Panc1 (cell line): ENCODE measurements around the gene RXYLT1. TPM values are rescaled to one million over a fixed set of nuclear protein-coding genes. Genes with fewer than 3 reads are reported as not detected.

ENCODE experiments used
- ATAC-seq: fragments of 200-7000 bp; cut with Tn5 transposase; 2 replicates; pipeline ENCODE4 v1.9.1; 2020; ENCODE audit warnings: mild to moderate bottlenecking, moderate library complexity
- BruUV-seq: library from RNA; stranded (reverse); fragments of 400-500 nt; replicated peaks from 2 replicates; lab custom pipeline; 2021; lab: Mats Ljungman, UMichigan
- CTCF ChIA-PET: fragments of 300-600 bp; sonication (Branson Sonifier 250); formaldehyde crosslinking; loops from one replicate; lab custom pipeline; 2022; ENCODE audit warnings: antibody characterized with exemption; lab: Charles Lee
- POLR2A ChIA-PET: fragments of 300-600 bp; sonication (Branson Sonifier 250); formaldehyde crosslinking; loops from one replicate; lab custom pipeline; 2022; ENCODE audit warnings: antibody characterized with exemption; lab: Charles Lee
- DNase-seq: peaks from one replicate; pipeline ENCODE4 v3.0.0-alpha.2; 2010; ENCODE audit warnings: low read depth, low spot score
- H3K27ac ChIP-seq: 2 replicates; pipeline ENCODE4 v1.5.1; 2011; ENCODE audit warnings: mild to moderate bottlenecking, low read length, inconsistent platforms
- H3K27me3 ChIP-seq: fragments of 200-500 bp; sonication (Bioruptor generic); 2 replicates; pipeline ENCODE4 v1.6.0; 2014; ENCODE audit warnings: low read length, inconsistent platforms; ENCODE audit not compliant: control insufficient read depth, insufficient read depth
- H3K36me3 ChIP-seq: fragments of 200-500 bp; sonication (Bioruptor generic); 2 replicates; pipeline ENCODE4 v1.5.1; 2014; ENCODE audit warnings: inconsistent platforms, mild to moderate bottlenecking, low read length, moderate library complexity; ENCODE audit not compliant: control insufficient read depth, insufficient read depth
- H3K4me1 ChIP-seq: 2 replicates; pipeline ENCODE4 v1.5.1; 2011; ENCODE audit warnings: inconsistent platforms, mild to moderate bottlenecking, low read length, moderate library complexity; ENCODE audit not compliant: control insufficient read depth, insufficient read depth
- H3K4me3 ChIP-seq, 2 experiments: 2 replicates each; pipeline ENCODE4 v1.5.1; 2011 to 2012; ENCODE audit warnings: low read depth in 2 of 2, low read length in 2 of 2, mild to moderate bottlenecking in 2 of 2, inconsistent platforms in 1 of 2, moderate library complexity in 1 of 2
- H3K9me3 ChIP-seq: fragments of 200-500 bp; sonication (Bioruptor generic); 2 replicates; pipeline ENCODE4 v1.5.1; 2014; ENCODE audit warnings: low read depth, mild to moderate bottlenecking, inconsistent platforms, low read length, moderate library complexity; ENCODE audit not compliant: control insufficient read depth, insufficient read depth
- CTCF ChIP-seq: fragments of 450-650 bp; IDR thresholded peaks from 2 replicates; pipeline ENCODE4 v1.5.1; 2017; ENCODE audit warnings: mild to moderate bottlenecking
- POLR2AphosphoS5 ChIP-seq: IDR thresholded peaks from 2 replicates; pipeline ENCODE4 v1.6.1; 2012; ENCODE audit warnings: mild to moderate bottlenecking, low read depth, low read length, moderate library complexity
- REST ChIP-seq, 2 experiments: IDR thresholded peaks; 2 replicates each; pipeline ENCODE4 v1.6.1; 2011 to 2012; ENCODE audit warnings: low read depth in 2 of 2, control low read depth in 1 of 2, low read length in 1 of 2, mild to moderate bottlenecking in 1 of 2, moderate library complexity in 1 of 2; ENCODE audit not compliant: insufficient read depth in 1 of 2
- SIN3A ChIP-seq: IDR thresholded peaks from 2 replicates; pipeline ENCODE4 v1.6.1; 2012; ENCODE audit warnings: low read depth, mild to moderate bottlenecking, low read length, moderate library complexity, borderline replicate concordance; ENCODE audit not compliant: insufficient read depth
- TCF7L2 ChIP-seq: IDR thresholded peaks from 2 replicates; pipeline ENCODE4 v1.6.1; 2011; ENCODE audit warnings: mild to moderate bottlenecking, low read depth, low read length, inconsistent platforms
- in situ Hi-C: cut with HindIII; loops from 2 replicates; pipeline ENCODE4 v1.10.0; 2016; ENCODE audit warnings: low sequenced_read_pairs, low pct_unique_long_range_greater_than_20kb
- intact Hi-C: fragments of 100-400 bp; cut with micrococcal nuclease; formaldehyde crosslinking; loops from one replicate; pipeline ENCODE4 v1.10.0; 2022; ENCODE audit not compliant: unreplicated experiment
- total RNA-seq: library from RNA; stranded (reverse); gene quantifications from one replicate; pipeline ENCODE4 v1.2.1, GENCODE V29; 2021; ENCODE audit not compliant: unreplicated experiment

The RXYLT1 gene
- total RNA-seq, 1 experiment from 2014 or later, result 20.3 TPM

GRCh38 chr12:63814146-63814772 is 34.5 kb downstream of the RXYLT1 start:
- Histone ChIP-seq H3K27me3 (no peaks in the 10 kb centered on the region), H3K27ac (no peak overlapping the region), H3K4me1 (no peaks in the 10 kb centered on the region), H3K36me3 (no peaks in the 10 kb centered on the region), H3K4me3 (no peak overlapping the region), H3K9me3 (no peaks in the 10 kb centered on the region)
- POLR2A ChIA-PET, result no interaction called here
- ATAC-seq, result no peak
- intact Hi-C loops, result no loop called here
- DNase-seq, result no peak
- BruUV-seq, result no TSS peak
- in situ Hi-C loops, result no loop called here
- CTCF ChIA-PET, result no interaction called here
- TF ChIP-seq POLR2AphosphoS5, result no peak
- TF ChIP-seq SIN3A, result no peak
- TF ChIP-seq TCF7L2, result no peak
- TF ChIP-seq CTCF, result no peak
- TF ChIP-seq REST (IDR thresholded peaks at IDR 0.05; ENCODE audit: insufficient read depth in 1 of 2, low read depth in 2 of 2, low read length in 1 of 2), result no peak

- BruUV-seq, result no TSS peak
- no peaks in the 10 kb centered on the region for H3K27me3 ChIP-seq
- no peaks in the 10 kb centered on the region for H3K9me3 ChIP-seq
- no peak overlapping the region for H3K27ac ChIP-seq
- in situ Hi-C loops (no loop called here), intact Hi-C loops (no loop called here)
- no peak for TF ChIP-seq REST (IDR thresholded peaks at IDR 0.05; ENCODE audit: insufficient read depth in 1 of 2, low read depth in 2 of 2, low read length in 1 of 2)
- no peak for TF ChIP-seq CTCF
- TF ChIP-seq SIN3A, result no peak
- no peak for TF ChIP-seq POLR2AphosphoS5
- no peak for TF ChIP-seq TCF7L2
- POLR2A ChIA-PET, result no interaction called here
- no peak overlapping the region for H3K4me3 ChIP-seq
- DNase-seq, result no peak
- no peaks in the 10 kb centered on the region for H3K4me1 ChIP-seq
- CTCF ChIA-PET, result no interaction called here
- no peak for ATAC-seq
- H3K36me3 ChIP-seq, result no peaks in the 10 kb centered on the region
Measured at GRCh38 chr12:63815482-63815852, 35.8 kb downstream of the RXYLT1 start.
